SU-DHL-6 (cell line): ENCODE results near the gene CEP72.

Experiments
- H2AFZ ChIP-seq: fragments of 200-600 bp; sonication (generic); 2 replicates; pipeline ENCODE4 v1.6.1; 2014; ENCODE audit warnings: low read depth, mild to moderate bottlenecking, moderate library complexity, mixed read lengths, antibody characterized with exemption, low read length; ENCODE audit not compliant: severe bottlenecking
- H3F3A ChIP-seq: fragments of 200-600 bp; shearing (Covaris generic); 2 replicates; pipeline ENCODE4 v1.6.0; 2016; ENCODE audit warnings: antibody characterized with exemption, mild to moderate bottlenecking; ENCODE audit not compliant: insufficient read depth
- H3K27ac ChIP-seq: fragments of 200-600 bp; sonication (generic); 2 replicates; pipeline ENCODE4 v1.5.1; 2016; ENCODE audit warnings: low read depth, mild to moderate bottlenecking, low read length, moderate library complexity, mixed read lengths
- H3K27me3 ChIP-seq: fragments of 200-600 bp; sonication (generic), shearing (Covaris generic); 2 replicates; pipeline ENCODE4 v1.6.0; 2014; ENCODE audit warnings: mild to moderate bottlenecking, low read length
- H3K36me3 ChIP-seq: fragments of 200-600 bp; sonication (generic); 2 replicates; pipeline ENCODE4 v1.6.1; 2014; ENCODE audit warnings: mild to moderate bottlenecking, low read length, mixed read lengths
- H3K4me2 ChIP-seq: fragments of 300-600, 200-600 bp; shearing (Covaris generic), sonication (generic); 2 replicates; pipeline ENCODE4 v1.6.0; 2014; ENCODE audit warnings: low read length, low read depth, mild to moderate bottlenecking; ENCODE audit not compliant: poor library complexity, severe bottlenecking
- H3K4me3 ChIP-seq: fragments of 200-600 bp; sonication (generic); 2 replicates; pipeline ENCODE4 v1.5.1; 2014; ENCODE audit warnings: antibody characterized with exemption, low read length, mild to moderate bottlenecking, mixed read lengths; ENCODE audit not compliant: insufficient read depth, poor library complexity, severe bottlenecking
- H3K79me2 ChIP-seq: fragments of 200-600 bp; sonication (generic); 2 replicates; pipeline ENCODE4 v1.6.1; 2014; ENCODE audit warnings: mild to moderate bottlenecking, low read length, moderate library complexity; ENCODE audit not compliant: insufficient read depth
- H3K9ac ChIP-seq: fragments of 200-600 bp; sonication (generic); 2 replicates; pipeline ENCODE4 v1.7.0; 2014; ENCODE audit warnings: mild to moderate bottlenecking, low read length
- H3K9me2 ChIP-seq: fragments of 200-600 bp; sonication (generic); replicated peaks from 2 replicates; pipeline ENCODE4 v1.6.1; 2014; ENCODE audit warnings: low read length; ENCODE audit not compliant: insufficient read depth
- H3K9me3 ChIP-seq: fragments of 200-600 bp; sonication (generic); 2 replicates; pipeline ENCODE4 v1.6.1; 2014; ENCODE audit warnings: low read length, mixed read lengths; ENCODE audit not compliant: insufficient read depth
- H4K20me1 ChIP-seq: fragments of 200-600 bp; sonication (generic); 2 replicates; pipeline ENCODE4 v1.6.1; 2014; ENCODE audit warnings: low read depth, mild to moderate bottlenecking, antibody characterized with exemption, low read length, moderate library complexity, mixed read lengths
- EZH2phosphoT487 ChIP-seq: fragments of 200-600 bp; sonication (generic), shearing (Covaris generic); conservative IDR thresholded peaks from 2 replicates; pipeline ENCODE4 v1.6.1; 2018; ENCODE audit warnings: mild to moderate bottlenecking, antibody characterized with exemption, low read length, moderate library complexity, mixed read lengths
- TF ChIP-seq, protein P1 (sequence below): fragments of 200-600 bp; sonication (generic); IDR thresholded peaks from one replicate; pipeline ENCODE4 v1.5.1; 2017; ENCODE audit warnings: antibody characterized with exemption, mild to moderate bottlenecking, low read length, moderate library complexity; ENCODE audit not compliant: insufficient read depth, poor library complexity, severe bottlenecking

CEP72 gene

DNA sequence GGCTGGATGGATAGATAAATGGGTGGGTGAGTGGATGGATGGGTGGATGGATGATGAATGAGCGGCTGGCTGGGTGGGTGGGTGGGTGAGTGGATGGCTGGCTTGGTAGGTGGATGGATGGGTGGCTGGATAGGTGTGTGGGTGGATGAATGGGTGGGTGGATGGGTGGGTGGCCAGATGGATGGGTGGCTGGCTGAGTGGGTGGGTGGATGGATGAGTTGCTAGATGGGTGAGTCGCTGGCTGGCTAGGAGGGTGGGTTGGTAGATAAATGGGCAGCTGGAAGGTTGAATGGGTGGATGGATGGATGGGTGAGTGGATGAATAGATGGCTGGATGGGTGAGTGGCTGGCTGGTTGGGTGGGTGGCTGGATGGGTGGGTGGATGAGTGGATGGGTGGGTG is 27.9 kb upstream of the CEP72 start:
- H3K27me3 ChIP-seq: no peaks in the 10 kb centered on the region
- no peak overlapping the region for H3K27ac ChIP-seq
- no peak for TF ChIP-seq EZH2phosphoT487
- TF ChIP-seq, protein P1, sequence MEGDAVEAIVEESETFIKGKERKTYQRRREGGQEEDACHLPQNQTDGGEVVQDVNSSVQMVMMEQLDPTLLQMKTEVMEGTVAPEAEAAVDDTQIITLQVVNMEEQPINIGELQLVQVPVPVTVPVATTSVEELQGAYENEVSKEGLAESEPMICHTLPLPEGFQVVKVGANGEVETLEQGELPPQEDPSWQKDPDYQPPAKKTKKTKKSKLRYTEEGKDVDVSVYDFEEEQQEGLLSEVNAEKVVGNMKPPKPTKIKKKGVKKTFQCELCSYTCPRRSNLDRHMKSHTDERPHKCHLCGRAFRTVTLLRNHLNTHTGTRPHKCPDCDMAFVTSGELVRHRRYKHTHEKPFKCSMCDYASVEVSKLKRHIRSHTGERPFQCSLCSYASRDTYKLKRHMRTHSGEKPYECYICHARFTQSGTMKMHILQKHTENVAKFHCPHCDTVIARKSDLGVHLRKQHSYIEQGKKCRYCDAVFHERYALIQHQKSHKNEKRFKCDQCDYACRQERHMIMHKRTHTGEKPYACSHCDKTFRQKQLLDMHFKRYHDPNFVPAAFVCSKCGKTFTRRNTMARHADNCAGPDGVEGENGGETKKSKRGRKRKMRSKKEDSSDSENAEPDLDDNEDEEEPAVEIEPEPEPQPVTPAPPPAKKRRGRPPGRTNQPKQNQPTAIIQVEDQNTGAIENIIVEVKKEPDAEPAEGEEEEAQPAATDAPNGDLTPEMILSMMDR: no peak
- no peaks in the 10 kb centered on the region for H3K9me3 ChIP-seq
- H3K9me2 ChIP-seq: no peaks in the 10 kb centered on the region
- H4K20me1 ChIP-seq: no peaks in the 10 kb centered on the region
- H3K9ac ChIP-seq: no peak overlapping the region
- no peaks in the 10 kb centered on the region for H3K79me2 ChIP-seq
- no peaks in the 10 kb centered on the region for H3F3A ChIP-seq
- no peak overlapping the region for H3K4me2 ChIP-seq
- no peak overlapping the region for H2AFZ ChIP-seq
- H3K36me3 ChIP-seq: no peaks in the 10 kb centered on the region
- H3K4me3 ChIP-seq: no peak overlapping the region

DNA sequence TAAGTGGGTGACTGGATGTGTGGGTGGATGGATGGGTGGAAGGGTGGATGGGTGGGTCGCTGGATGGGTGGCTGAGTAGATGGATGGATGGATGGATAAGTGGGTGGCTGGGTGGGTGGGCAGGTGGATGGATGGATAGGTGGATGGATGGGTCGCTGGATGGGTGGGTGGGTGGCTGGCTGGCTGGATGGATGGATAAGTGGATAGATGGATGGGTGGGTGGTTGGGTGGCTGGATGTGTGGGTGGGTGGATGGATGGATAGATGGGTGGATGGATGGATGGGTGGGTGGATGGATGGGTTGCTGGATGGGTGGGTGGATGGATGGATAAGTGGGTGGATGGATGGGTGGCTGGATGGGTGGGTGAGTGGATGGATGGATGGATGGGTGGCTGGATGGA is 27.3 kb upstream of the CEP72 start:
- Histone ChIP-seq H3K27ac (no peak overlapping the region), H3K4me3 (no peak overlapping the region), H4K20me1 (no peaks in the 10 kb centered on the region), H3K4me2 (no peak overlapping the region), H3K36me3 (no peaks in the 10 kb centered on the region), H3K27me3 (no peaks in the 10 kb centered on the region), H2AFZ (no peak overlapping the region), H3K79me2 (no peaks in the 10 kb centered on the region), H3K9ac (no peak overlapping the region), H3F3A (no peaks in the 10 kb centered on the region), H3K9me3 (no peaks in the 10 kb centered on the region), H3K9me2 (no peaks in the 10 kb centered on the region)
- TF ChIP-seq, protein P1: no peak
- no peak for TF ChIP-seq EZH2phosphoT487

DNA sequence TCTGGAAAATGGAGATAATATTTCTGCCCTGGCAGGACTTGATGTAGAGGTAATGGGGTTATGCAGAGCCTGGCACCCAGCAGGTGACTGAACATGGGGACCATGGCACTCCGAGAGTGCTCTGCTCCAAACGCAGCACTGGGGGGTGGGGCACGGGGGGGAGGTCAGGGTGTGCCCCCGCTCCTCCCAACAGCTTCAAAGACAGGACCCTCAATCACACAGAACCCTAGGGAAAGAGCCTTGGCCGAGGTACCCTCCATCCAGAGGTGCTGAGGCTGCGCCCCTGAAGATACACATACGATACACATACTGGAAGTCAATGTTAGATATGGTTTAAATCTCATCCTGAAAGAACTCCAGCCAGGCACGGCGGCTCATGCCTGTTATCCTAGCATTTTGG is 26.6 kb upstream of the CEP72 start:
- Histone ChIP-seq H3K9ac (no peak overlapping the region), H3K4me3 (no peak overlapping the region), H3K9me2 (no peaks in the 10 kb centered on the region), H3K79me2 (no peaks in the 10 kb centered on the region), H3K4me2 (no peak overlapping the region), H3K36me3 (no peaks in the 10 kb centered on the region), H4K20me1 (no peaks in the 10 kb centered on the region), H3K27me3 (no peaks in the 10 kb centered on the region), H3K9me3 (no peaks in the 10 kb centered on the region), H3F3A (no peaks in the 10 kb centered on the region), H3K27ac (no peak overlapping the region), H2AFZ (no peak overlapping the region)
- no peak for TF ChIP-seq EZH2phosphoT487
- TF ChIP-seq, protein P1: no peak
